NCI-H1417 (cell line): Measurements from ENCODE around the gene VAMP7.
"Not testable (repeated sequence)": the region's sequence is repeated elsewhere in the genome, so short reads cannot be mapped to it uniquely, and the experiment has no call there.

Experiments used
- DNase-seq, 3 experiments: peaks; one replicate each; lab custom pipeline; 2025; lab: John Stamatoyannopoulos, UW

VAMP7 gene, protein sequence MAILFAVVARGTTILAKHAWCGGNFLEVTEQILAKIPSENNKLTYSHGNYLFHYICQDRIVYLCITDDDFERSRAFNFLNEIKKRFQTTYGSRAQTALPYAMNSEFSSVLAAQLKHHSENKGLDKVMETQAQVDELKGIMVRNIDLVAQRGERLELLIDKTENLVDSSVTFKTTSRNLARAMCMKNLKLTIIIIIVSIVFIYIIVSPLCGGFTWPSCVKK

DNA sequence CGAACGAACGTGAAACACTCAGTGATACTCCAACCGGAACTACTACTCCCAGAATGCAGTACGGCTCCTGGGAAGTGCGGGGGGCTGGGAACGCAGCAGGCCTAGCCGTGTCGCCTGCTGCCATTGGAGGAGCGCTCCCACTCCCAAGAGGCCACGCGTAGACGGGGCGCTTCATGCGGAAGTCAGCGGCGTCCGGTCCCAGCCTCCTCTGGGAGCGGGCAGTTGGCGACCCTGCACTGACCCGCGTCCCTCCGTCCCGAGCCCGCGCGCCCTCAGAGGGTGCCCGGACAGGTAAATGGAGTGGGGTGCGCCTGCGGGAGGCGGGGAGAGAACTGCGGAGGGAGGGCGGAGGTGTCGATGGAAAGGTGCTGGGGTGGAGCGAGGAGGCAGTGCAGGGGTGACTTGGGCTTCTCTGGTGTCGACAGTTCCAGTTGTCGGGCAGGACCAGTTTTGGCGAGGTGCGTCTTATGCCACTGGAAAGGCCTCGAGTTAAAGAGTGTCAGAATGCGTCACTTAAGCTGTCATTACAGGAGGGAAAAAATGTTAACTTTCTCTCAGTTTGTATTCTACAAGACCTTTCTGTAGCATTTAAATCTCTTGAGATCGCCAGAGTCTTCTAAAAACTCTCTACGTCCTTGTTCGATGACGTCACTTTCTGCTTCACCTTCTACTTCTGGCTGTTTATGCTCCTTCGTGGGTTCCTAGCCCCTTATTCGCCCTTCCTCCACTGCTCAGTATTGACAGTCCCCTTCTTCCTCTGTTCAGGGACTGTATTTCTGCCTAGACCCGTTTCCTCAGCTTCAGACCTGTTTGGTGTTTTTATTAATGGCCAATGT is at the start of gene VAMP7:
Gene VAMP7 (plus strand): TSS at position 188 of the 836 bp plus-strand sequence. CDS start 8,122 bp downstream, outside the sequence.
- peak; percentile 80 to 90 (median 83) for DNase-seq

DNA sequence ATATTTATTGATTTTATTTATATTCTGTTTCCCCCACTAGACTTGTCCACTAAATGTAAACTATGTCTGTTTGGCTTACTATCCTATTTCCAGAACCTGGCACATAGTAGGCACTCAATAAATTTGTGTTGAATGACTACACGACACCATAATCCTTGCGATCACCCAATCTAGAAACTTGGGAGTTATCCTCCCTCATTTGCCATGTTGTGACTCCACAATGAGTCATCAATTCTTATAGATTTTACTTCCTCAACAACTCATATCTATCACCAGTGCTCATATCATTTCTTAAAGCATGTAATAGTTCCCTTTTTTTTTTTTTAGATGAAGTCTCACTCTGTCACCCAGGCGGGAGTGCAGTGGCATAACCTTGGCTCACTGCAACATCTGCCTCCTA is 39.9 kb upstream of the VAMP7 start:
- DNase-seq: no peak

DNA sequence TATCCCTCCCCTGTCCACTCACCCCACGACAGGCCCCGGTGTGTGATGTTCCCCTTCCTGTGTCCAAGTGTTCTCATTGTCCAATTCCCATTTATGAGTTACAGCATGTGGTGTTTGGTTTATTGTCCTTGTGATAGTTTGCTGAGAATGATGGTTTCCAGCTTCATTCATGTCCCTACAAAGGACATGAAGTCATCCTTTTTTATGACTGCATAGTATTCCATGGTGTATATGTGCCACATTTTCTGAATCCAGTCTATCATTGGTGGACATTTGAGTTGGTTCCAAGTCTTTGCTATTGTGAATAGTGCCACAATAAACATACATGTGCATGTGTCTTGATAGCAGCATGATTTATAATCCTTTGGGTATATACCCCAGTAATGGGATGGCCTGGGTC is 29.4 kb upstream of the VAMP7 start:
- not testable (repeated sequence) for DNase-seq

DNA sequence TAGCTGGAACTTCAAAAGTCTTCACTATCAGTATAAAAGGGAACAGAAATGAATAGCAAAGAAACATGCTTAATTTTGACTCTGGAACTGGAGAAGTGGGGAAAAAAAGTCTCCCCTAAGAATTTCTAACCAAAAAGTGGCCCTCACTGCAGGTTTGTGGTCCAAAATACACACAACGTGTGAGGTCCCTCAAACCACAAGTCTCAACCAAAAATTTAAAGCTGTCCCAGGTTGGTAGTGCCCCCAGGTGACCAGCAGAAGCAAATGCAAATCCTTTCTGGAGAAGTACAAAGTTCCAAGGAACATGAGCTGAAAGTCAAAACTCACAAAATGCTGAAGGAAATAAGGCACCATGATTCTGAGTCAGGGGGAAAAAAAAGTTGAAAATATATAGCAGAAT is 23.6 kb upstream of the VAMP7 start:
- DNase-seq: peak in 1 of 3 experiments; percentile 9

DNA sequence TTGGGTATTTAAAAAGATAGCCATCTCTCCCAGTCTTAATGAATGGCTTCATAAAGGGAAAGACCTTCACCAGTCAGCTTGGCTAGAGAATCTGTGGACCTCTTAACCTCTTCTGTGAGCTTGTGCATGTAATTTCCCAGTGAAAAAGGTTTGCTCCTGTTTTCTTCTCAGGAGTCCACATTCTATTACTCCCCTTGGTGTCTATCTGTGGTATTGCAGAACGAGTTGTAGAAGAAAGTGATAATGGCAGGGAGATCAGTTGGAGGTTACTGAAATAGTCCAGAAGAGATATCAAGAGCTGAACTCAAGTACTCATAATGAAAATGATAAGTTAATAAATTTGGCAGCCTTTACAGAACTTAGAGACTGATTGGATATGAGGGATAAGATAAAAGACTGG is 16.5 kb upstream of the VAMP7 start:
- peak in 1 of 3 experiments; percentile 8 for DNase-seq

DNA sequence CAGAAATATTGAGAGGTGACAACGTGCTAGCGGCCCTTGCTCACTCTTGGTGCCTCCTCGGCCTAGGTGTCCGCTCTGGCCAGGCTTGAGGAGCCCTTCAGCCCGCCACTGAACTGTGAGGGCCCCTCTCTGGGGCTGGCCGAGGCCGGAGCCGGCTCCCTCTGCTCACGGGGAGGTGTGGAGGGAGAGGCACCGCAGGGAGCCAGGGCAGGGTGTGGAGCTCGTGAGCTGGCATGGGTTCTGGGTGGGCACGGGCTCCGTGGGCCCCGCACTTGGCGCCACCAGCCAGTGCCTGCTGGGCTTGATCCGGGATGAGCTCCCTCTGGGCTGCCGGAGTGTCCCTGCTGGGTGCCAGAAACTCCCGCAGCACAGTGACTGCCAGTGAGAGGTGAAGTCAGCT is 16.0 kb upstream of the VAMP7 start:
- no peak for DNase-seq

DNA sequence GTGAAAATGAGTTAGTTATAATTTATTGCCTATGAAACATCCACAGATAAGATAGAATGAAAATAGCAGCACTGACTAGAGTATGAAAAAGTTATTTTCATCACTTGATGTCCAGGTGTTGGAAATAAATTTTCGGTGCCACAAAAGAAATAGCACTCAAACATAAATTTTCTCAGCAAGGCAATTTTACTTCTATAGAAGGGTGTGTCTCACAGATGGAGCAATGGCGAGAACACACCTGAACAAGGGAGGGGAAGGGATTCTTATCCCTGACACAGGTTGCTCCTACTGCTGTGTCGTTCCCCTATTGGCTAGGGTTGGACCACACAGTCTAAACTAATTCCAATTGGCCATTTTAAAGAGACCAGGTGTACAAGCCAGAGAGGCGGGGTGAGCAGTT is 13.3 kb upstream of the VAMP7 start:
- no peak for DNase-seq

DNA sequence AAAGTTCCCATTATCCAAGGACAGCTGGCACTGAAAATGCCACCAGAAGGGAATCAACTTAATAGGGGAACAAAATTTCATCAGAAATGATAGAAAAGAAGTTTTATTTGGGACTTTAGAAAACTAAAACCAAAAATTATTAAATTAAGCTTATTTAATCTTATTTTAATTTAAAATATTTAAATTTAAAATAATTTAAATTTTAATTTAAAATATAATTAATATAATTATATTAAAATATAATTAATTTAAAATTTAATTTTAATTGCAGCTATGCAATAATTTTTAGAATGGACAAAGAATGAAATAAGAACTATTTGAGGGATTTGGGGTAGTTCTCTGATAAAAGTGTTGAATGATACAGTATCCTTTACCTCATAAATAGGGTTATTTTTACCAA is 10.2 kb upstream of the VAMP7 start:
- no peak for DNase-seq

DNA sequence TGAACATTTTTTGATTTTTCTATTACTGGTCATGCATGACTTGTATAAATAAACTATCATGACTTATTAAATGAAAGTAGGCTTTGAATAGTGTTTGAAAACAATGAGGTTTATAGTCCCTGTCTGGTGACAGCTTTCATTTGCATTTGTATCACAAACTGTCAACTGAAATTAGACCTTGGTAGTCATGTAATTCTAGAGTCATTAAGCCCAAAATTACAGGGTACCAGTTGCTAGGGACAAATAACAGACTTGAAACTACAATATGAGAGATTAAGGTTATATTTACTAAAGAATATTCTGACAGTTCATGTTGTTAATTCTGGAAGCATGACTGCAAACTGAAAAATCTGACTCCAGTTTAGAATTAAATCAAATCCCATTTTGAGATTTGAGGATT is 9.2 kb upstream of the VAMP7 start:
- peak in 2 of 3 experiments; percentile 29 to 88 for DNase-seq

DNA sequence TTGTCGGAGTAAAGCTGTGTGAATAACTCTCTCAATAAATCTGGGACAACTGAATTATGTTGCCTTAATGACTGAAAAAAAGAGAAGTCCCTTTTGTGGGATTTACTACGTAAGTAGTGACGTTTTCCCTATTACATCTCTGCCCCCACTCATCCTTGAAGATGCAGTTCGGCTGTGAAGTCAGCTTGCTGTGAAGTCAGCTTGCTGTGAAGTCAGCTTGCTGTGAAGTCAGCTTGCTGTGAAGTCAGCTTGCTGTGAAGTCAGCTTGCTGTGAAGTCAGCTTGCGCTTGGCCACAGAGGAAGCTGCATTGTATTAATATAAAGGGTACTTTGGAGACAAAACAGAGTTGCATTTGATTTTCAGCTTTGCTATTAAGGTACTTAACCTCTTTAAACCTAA is 8.0 kb upstream of the VAMP7 start:
- DNase-seq: peak in 1 of 3 experiments; percentile 24

DNA sequence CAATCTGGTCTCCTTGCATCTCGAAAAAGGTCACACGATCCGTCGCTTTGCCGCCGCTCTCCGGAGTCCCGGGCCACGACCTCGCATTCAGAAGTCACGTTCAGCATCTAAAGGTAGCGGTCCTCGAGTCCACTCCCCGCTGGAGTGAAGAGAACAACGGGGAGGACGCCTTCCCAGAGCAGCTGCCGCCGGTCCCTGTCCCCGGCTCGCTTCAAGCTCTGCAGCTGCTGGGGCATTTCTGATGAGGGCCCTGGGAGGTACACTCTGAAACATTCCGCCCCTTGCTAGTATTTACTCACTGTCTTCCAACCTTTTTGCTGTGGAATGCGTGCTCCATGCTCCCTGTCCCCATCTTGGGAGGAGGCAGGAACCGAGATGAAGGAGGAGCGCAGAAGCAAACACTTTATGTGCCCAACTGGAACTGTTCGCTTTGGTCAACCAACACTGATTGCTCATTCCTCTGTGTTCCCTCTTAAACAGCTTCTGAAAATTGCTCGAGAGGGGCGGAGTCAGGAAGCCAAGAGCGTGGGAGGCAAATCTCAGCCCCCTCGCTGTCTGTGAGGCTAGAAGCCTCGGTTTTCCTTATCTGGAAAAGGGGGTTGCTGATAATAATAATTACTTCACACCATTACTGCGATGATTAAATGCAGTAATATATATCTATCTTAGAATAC is 6.4 kb upstream of the VAMP7 start:
- no peak for DNase-seq

DNA sequence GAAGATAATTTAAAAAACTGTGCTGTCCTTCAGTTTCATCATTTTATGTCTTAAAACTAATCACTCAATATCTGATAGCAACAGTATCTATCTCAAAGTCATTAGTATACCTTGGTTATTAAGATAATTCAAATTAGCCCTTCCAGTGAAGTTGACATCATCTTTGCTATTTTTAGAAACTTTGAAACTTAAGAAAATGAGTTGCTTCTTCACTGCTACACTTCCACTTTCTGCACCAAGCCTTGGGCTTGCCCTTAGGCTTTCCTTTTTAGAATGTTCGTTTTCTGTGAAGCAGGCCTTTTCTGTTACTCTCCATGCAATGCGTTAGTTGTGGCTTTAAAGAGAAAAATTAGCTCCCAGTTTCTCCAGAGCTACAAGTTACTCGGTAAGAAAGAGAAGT is 4.4 kb upstream of the VAMP7 start:
- no peak for DNase-seq

DNA sequence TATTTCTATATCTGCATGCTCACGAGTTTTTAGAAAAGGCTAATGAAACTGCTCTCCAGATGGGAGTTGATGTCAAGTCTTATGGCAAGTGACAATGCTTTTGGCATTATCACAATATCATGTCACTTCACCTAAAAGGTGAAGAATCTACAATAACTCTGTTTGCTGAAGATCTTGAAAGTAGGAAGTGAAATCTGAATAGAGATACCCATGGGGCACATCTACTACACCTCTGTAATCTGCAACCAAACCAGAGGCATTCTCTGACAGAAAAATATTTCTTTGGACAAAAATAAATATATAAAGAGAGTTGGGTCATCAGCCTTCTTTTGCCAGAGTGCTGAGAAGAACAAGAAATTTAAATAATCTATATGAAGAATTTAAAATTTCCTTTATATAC is 3.9 kb upstream of the VAMP7 start:
- no peak for DNase-seq

DNA sequence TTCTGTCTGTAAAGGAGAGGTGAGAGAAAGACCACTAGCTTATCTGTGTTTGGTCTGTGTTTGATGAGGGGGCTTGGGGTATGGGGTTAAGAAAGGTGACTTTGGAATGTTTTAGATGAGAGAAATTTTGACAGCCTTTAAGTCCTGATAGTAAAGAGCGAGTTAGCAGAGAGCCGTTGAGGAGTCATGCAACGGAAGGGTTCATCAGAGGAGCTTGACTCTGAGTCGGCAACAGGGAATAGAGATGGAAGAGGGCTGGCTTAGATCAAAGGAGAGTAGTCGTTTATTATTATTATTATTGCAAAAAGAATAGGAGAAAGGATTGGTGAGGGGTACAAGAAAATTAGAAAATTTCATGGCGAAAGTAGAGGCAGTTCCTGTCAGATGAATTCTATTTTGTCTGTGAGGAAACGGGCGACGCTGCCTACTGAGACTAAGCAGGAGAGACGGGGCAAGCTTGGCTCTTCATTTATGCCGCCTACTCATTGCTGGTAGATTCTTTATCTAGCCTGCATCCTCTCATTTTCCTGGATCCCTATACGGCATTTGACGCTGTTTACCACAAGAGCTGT is 473 bp upstream of the VAMP7 start:
- peak in 1 of 3 experiments; percentile 14 for DNase-seq

DNA sequence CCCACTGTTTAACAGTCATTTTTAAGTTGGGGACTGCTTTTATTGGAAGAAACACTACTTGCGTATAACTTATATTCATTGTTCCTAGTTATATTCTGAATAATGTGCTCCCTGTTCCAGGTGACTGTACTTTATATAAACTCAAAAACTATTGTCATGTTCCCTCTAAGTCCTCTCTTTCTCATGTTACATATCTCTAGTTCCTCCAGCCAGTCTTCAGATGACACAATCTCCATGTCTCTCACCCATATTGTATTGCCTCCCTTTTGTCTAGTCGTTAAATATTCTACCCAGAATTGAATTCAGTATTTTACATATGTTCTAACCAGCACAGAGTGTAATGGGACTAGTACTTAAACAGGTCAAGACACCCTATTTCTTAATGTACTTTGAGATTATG is 5.3 kb downstream of the VAMP7 start:
- DNase-seq: no peak

DNA sequence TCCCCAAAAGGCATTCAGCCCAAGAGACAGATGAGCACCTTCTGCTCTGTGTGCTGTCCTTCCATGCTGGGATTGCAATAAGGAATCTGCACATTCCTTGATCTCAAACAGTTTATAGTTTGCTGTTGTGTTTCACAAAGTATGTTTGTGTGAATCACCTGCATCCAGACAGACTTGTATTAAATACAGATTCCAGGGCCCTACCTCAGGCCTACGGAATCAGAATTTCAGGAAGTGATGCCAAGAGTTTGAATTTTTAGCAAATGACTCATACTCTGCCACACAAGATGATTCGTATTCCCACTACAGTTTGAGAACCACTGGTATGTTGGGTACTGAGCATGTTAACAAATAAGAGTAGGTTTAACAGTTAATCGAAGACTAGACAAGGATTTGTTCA is 7.0 kb downstream of the VAMP7 start:
- no peak for DNase-seq

DNA sequence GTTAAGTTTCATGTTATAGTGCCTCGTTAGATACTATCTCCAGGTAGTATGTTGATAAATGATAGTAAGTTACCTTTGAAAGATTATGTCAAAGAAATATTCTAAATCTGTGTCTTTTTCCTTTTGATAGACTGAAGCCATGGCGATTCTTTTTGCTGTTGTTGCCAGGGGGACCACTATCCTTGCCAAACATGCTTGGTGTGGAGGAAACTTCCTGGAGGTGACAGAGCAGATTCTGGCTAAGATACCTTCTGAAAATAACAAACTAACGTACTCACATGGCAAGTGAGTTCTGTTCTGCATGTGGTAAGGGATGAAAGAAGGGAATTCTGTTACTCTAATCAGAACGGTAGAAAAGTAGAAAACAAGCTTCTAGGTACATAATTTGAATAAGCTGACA is 8.2 kb downstream of the VAMP7 start:
- no peak for DNase-seq

DNA sequence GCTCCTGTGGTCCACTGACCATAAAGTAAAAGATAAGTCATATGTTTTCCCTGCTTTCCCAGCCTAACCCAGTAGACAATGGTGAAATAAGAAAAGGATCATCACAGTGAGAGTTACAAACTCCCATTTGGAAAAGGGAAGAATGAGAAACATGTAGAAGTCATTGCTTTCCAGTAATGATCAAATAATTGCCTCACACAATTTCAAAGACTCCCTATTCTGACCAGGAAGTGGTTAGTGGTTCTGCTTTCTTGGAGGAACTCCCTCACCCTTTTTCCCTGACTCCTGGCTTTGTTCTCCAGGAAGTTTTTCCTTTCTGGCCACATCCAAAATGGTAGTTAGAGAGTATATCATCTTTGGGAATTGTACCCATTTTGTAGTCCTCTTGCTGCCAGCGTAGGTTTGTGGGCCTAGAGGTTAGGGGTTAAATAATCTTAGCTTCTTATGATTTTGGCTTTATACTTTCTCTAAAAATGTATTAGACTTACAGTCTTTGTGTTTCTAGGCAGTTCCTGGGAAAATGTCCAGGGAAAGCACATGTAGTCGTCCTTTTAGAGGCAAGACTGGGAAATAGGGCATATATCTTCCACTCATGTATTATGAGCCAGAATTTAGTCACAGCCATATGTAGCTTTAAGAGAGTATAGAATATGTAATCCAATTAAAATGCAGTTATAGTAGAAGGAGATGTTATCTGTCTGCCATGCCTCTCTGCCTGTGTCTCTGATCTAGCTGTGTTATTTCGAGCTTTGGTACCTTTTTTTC is 10.5 kb downstream of the VAMP7 start:
- no peak for DNase-seq

DNA sequence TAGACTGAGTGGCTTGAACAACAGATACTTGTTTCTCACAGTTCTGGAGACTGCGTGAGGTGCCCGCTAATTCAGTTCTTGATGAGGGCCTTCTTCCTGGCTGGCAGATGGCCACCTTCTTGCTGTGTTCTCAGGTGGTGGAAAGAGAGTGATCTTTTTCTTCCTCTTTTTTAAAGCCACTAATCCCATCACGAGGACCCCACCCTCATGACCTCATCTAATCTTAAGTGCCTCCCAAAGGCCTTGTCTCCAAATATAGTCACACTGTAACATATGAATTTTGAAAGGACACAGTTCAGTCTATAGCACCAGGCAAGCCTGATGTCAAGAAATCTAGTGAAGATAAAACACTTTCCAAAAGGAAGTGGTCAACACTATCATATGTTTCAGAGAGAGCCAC is 12.4 kb downstream of the VAMP7 start:
- DNase-seq: no peak

DNA sequence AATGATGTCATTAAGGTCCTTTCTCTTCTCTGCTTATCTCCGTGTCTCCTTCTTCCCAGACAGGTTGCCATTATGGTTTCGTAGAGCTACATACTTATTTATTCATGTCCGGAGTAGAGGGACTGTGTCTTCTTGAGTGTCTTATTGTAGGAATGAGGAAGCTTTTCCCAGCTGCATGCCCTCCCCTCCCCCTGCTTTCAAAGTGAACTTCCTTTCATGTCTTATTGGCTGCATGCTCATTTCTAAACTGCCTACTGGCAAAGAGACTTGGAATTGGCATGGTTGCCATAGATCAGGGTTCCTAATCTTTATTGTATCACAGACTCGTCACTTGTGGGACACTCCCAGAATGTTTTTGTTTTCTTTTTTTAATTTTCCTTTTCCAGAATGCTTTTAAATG is 15.4 kb downstream of the VAMP7 start:
- no peak for DNase-seq

DNA sequence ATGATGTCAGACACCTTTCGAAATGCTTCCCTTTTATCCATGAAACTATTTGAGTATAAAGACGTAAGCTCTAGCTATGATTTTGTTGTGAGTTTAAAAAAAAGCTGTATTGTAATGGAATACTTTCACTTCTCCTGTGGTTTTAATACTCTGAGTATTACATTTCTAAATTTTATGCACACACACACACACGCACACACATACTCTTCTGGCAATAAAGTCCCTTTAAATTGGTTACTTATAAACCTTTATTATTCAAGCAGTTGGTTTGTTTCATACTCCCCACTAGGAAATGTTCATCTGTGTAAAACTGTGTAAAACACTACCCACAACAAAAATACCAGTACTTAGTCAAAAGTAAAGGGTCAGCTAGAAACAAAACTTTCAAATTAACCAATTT is 18.2 kb downstream of the VAMP7 start:
- DNase-seq: no peak

DNA sequence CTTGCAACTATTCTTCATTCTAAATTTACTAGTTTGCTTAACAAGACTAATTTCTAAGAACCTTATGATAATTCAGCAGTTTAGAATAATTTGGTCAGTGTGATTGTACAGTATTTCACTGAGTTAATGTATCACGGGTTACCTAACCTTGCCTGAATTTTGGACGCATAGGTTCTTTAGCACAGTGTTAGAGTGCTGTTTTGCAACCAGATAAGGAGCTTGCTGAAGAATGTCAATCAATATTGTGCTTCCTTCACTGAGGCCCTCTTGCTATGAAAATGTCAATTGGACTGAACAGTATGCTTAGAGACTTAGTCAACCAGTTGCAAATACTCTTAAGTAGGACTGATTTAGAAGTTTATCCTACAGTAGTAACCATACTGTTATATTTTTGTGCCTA is 19.6 kb downstream of the VAMP7 start:
- no peak for DNase-seq
